Neuronal stem cell (in vitro differentiated cells): ENCODE results near the gene RBM14.

Experiments
- DNase-seq: peaks from one replicate; pipeline ENCODE4 v3.0.0-alpha.2; 2013; ENCODE audit warnings: low spot score
- H2AFZ ChIP-seq: one replicate; pipeline ENCODE4 v1.6.1; 2013; ENCODE audit warnings: mild to moderate bottlenecking, low read length, inconsistent platforms
- H2AK5ac ChIP-seq: 2 replicates; pipeline ENCODE4 v1.6.1; 2013; ENCODE audit warnings: low read depth, mild to moderate bottlenecking, inconsistent platforms, low read length, moderate library complexity, mixed read lengths
- H2BK120ac ChIP-seq: 2 replicates; pipeline ENCODE4 v1.6.1; 2013; ENCODE audit warnings: low read depth, mild to moderate bottlenecking, inconsistent platforms, low read length, moderate library complexity, mixed read lengths
- H2BK12ac ChIP-seq: one replicate; pipeline ENCODE4 v1.6.1; 2013; ENCODE audit warnings: low read length, inconsistent platforms
- H2BK15ac ChIP-seq: 2 replicates; pipeline ENCODE4 v1.6.1; 2013; ENCODE audit warnings: mild to moderate bottlenecking, low read length, inconsistent platforms, mixed read lengths
- H2BK5ac ChIP-seq: one replicate; pipeline ENCODE4 v1.6.1; 2013; ENCODE audit warnings: inconsistent platforms, mild to moderate bottlenecking, low read length, moderate library complexity
- H3K14ac ChIP-seq: one replicate; pipeline ENCODE4 v1.6.1; 2013; ENCODE audit warnings: low read length, inconsistent platforms
- H3K18ac ChIP-seq: 2 replicates; pipeline ENCODE4 v1.6.1; 2013; ENCODE audit warnings: low read length, inconsistent platforms
- H3K23ac ChIP-seq: 2 replicates; pipeline ENCODE4 v1.6.1; 2013; ENCODE audit warnings: low read depth, mild to moderate bottlenecking, mixed read lengths, low read length, inconsistent platforms; ENCODE audit not compliant: poor library complexity
- H3K27ac ChIP-seq: replicated peaks from 3 replicates; pipeline ENCODE4 v1.5.1; 2013; ENCODE audit warnings: low read length, inconsistent platforms
- H3K27me3 ChIP-seq, 3 experiments: 2 replicates each; pipeline ENCODE4 v1.6.1; 2013; ENCODE audit warnings: low read length in 3 of 3, mild to moderate bottlenecking in 2 of 3, inconsistent platforms in 1 of 3, low read depth in 1 of 3, mixed read lengths in 1 of 3, moderate library complexity in 1 of 3; ENCODE audit not compliant: control insufficient read depth in 3 of 3, insufficient read depth in 3 of 3
- H3K36me3 ChIP-seq, 2 donors: replicated peaks in 1 of 2; 2 replicates each; pipeline ENCODE4 v1.6.1; 2013; ENCODE audit warnings: low read length in 2 of 2; ENCODE audit not compliant: control insufficient read depth in 2 of 2, insufficient read depth in 2 of 2
- H3K4ac ChIP-seq: 2 replicates; pipeline ENCODE4 v1.6.1; 2013; ENCODE audit warnings: inconsistent platforms, mild to moderate bottlenecking, low read length, moderate library complexity
- H3K4me1 ChIP-seq, 2 donors: 1 replicate in 1 of 2; 2 replicates in 1 of 2; pipeline ENCODE4 v1.6.1; 2013; ENCODE audit warnings: low read length in 2 of 2, low read depth in 1 of 2; ENCODE audit not compliant: control insufficient read depth in 2 of 2, insufficient read depth in 1 of 2
- H3K4me2 ChIP-seq: one replicate; pipeline ENCODE4 v1.6.1; 2013; ENCODE audit warnings: mild to moderate bottlenecking, low read length, inconsistent platforms; ENCODE audit not compliant: insufficient read depth, poor library complexity, severe bottlenecking
- H3K4me3 ChIP-seq, 2 donors: 2 replicates each; pipeline ENCODE4 v1.5.1; 2013; ENCODE audit warnings: low read length in 2 of 2, mild to moderate bottlenecking in 2 of 2, inconsistent platforms in 1 of 2, moderate library complexity in 1 of 2
- H3K79me1 ChIP-seq: one replicate; pipeline ENCODE4 v1.6.1; 2013; ENCODE audit warnings: low read depth, mild to moderate bottlenecking, inconsistent platforms, low read length, moderate library complexity
- H3K9ac ChIP-seq: one replicate; pipeline ENCODE4 v1.6.1; 2013; ENCODE audit warnings: mild to moderate bottlenecking, low read depth, low read length, inconsistent platforms; ENCODE audit not compliant: poor library complexity
- H3K9me3 ChIP-seq, 2 donors: replicated peaks in 1 of 2; 2 replicates each; pipeline versions ENCODE3 to v1.6.1; 2013; ENCODE audit warnings: low read length in 2 of 2, mild to moderate bottlenecking in 2 of 2, inconsistent platforms in 1 of 2, low read depth in 1 of 2, mixed read lengths in 1 of 2, moderate library complexity in 1 of 2; ENCODE audit not compliant: control insufficient read depth in 2 of 2, insufficient read depth in 1 of 2
- H4K8ac ChIP-seq: one replicate; pipeline ENCODE4 v1.6.1; 2013; ENCODE audit warnings: low read depth, mild to moderate bottlenecking, inconsistent platforms, low read length, moderate library complexity
- H4K91ac ChIP-seq: one replicate; pipeline ENCODE4 v1.6.1; 2013; ENCODE audit warnings: low read length, low read depth, mild to moderate bottlenecking, inconsistent platforms; ENCODE audit not compliant: poor library complexity
- WGBS, 2 donors: extraction: QIAGEN DNeasy Blood & Tissue Kit; methylation state at CpG; one replicate each; pipeline ENCODE4 v1.1.7; 2013; ENCODE audit warnings: missing lambda C conversion rate in 2 of 2, mixed read lengths in 1 of 2; ENCODE audit not compliant: insufficient read length in 2 of 2, insufficient replicate concordance in 1 of 2; ENCODE audit errors: extremely low coverage in 2 of 2; 5-methylcytosine and 5-hydroxymethylcytosine counted together

Gene RBM14

GRCh38 chr11:66653123-66653522 lies 36.7 kb downstream of the RBM14 start:
- no peak for DNase-seq
- H2BK5ac ChIP-seq, result no peak overlapping the region
- no peaks in the 10 kb centered on the region for H3K4me1 ChIP-seq
- H4K8ac ChIP-seq, result no peak overlapping the region
- no peaks in the 10 kb centered on the region for H3K9me3 ChIP-seq
- H3K4ac ChIP-seq, result no peak overlapping the region
- no peak overlapping the region for H3K4me3 ChIP-seq
- no peak overlapping the region for H2AK5ac ChIP-seq
- no peak overlapping the region for H2AFZ ChIP-seq
- no peak overlapping the region for H3K23ac ChIP-seq
- no peak overlapping the region for H3K9ac ChIP-seq
- H3K14ac ChIP-seq, result no peak overlapping the region
- WGBS, 2 donors, result no CpG with 5 or more reads among the region's 6 CpGs
- no peak overlapping the region for H2BK15ac ChIP-seq
- no peak overlapping the region for H4K91ac ChIP-seq
- no peak overlapping the region for H2BK12ac ChIP-seq
- H3K4me2 ChIP-seq, result no peak overlapping the region
- H3K18ac ChIP-seq, result no peak overlapping the region
- no peaks in the 10 kb centered on the region for H3K27me3 ChIP-seq
- H3K79me1 ChIP-seq, result peaks cover 2% of the 10 kb centered on the region
- H2BK120ac ChIP-seq, result no peak overlapping the region
- H3K27ac ChIP-seq, result no peak overlapping the region
- H3K36me3 ChIP-seq, result peaks cover 31 to 90% of the 10 kb centered on the region in 2 donors

GRCh38 chr11:66659763-66660162 lies 43.3 kb downstream of the RBM14 start:
- Histone ChIP-seq H4K8ac (no peak overlapping the region), H2AK5ac (no peak overlapping the region), H3K18ac (no peak overlapping the region), H3K9ac (no peak overlapping the region), H3K4me1 (no peaks in the 10 kb centered on the region), H2AFZ (no peak overlapping the region), H3K4ac (no peak overlapping the region), H3K14ac (no peak overlapping the region), H3K27ac (no peak overlapping the region), H3K4me2 (no peak overlapping the region), H2BK15ac (no peak overlapping the region), H3K27me3 (no peaks in the 10 kb centered on the region), H4K91ac (no peak overlapping the region), H2BK5ac (no peak overlapping the region), H3K4me3 (no peak overlapping the region), H3K9me3 (no peaks in the 10 kb centered on the region), H3K36me3 (peaks cover 16 to 91% of the 10 kb centered on the region in 2 donors), H2BK120ac (no peak overlapping the region), H3K23ac (no peak overlapping the region), H3K79me1 (no peaks in the 10 kb centered on the region), H2BK12ac (no peak overlapping the region)
- WGBS, 2 donors, result no CpG with 5 or more reads among the region's 2 CpGs
- no peak for DNase-seq

GRCh38 chr11:66663741-66664296 lies 47.4 kb downstream of the RBM14 start:
- Histone ChIP-seq H3K27ac (no peak overlapping the region), H2AK5ac (no peak overlapping the region), H2AFZ (no peak overlapping the region), H3K4me2 (no peak overlapping the region), H2BK15ac (no peak overlapping the region), H3K36me3 (peaks cover 23 to 95% of the 10 kb centered on the region in 2 donors), H4K91ac (no peak overlapping the region), H4K8ac (no peak overlapping the region), H3K79me1 (peaks cover 2% of the 10 kb centered on the region), H3K9me3 (no peaks in the 10 kb centered on the region), H3K9ac (no peak overlapping the region), H3K4ac (no peak overlapping the region), H2BK12ac (no peak overlapping the region), H3K27me3 (no peaks in the 10 kb centered on the region), H2BK120ac (no peak overlapping the region), H2BK5ac (no peak overlapping the region), H3K14ac (no peak overlapping the region), H3K18ac (no peak overlapping the region), H3K23ac (no peak overlapping the region), H3K4me3 (no peak overlapping the region), H3K4me1 (no peaks in the 10 kb centered on the region)
- no peak for DNase-seq
- WGBS, 2 donors, result no CpG with 5 or more reads among the region's 1 CpG

GRCh38 chr11:66665369-66665768 lies 48.9 kb downstream of the RBM14 start:
- H2BK5ac ChIP-seq, result no peak overlapping the region
- no peak overlapping the region for H2BK15ac ChIP-seq
- H3K4me1 ChIP-seq, result no peaks in the 10 kb centered on the region
- no peak overlapping the region for H4K91ac ChIP-seq
- H2BK120ac ChIP-seq, result no peak overlapping the region
- H3K18ac ChIP-seq, result no peak overlapping the region
- H3K9me3 ChIP-seq, result no peaks in the 10 kb centered on the region
- H3K4me2 ChIP-seq, result no peak overlapping the region
- peaks cover 2% of the 10 kb centered on the region for H3K79me1 ChIP-seq
- H3K23ac ChIP-seq, result no peak overlapping the region
- no peak overlapping the region for H2AK5ac ChIP-seq
- no peaks in the 10 kb centered on the region for H3K27me3 ChIP-seq
- H3K36me3 ChIP-seq, result peaks cover 23 to 93% of the 10 kb centered on the region in 2 donors
- no peak overlapping the region for H4K8ac ChIP-seq
- no peak overlapping the region for H3K4ac ChIP-seq
- no peak for DNase-seq
- no peak overlapping the region for H2AFZ ChIP-seq
- H3K4me3 ChIP-seq, result no peak overlapping the region
- no peak overlapping the region for H3K14ac ChIP-seq
- WGBS, 2 donors, result no CpG with 5 or more reads among the region's 11 CpGs
- no peak overlapping the region for H3K27ac ChIP-seq
- H2BK12ac ChIP-seq, result no peak overlapping the region
- no peak overlapping the region for H3K9ac ChIP-seq
